OCI-LY7 (cell line): Measurements from ENCODE around the gene GOT1. TPM values are rescaled to one million over a fixed set of nuclear protein-coding genes. Genes with fewer than 3 reads are reported as not detected.

ENCODE experiments used
- BruUV-seq: library from RNA; stranded (reverse); fragments of 400-500 nt; replicated peaks from 2 replicates; lab custom pipeline; 2021; lab: Mats Ljungman, UMichigan
- CTCF ChIA-PET: fragments of 300-600 bp; sonication (Branson Sonifier 250); formaldehyde crosslinking; loops from one replicate; lab custom pipeline; 2022; ENCODE audit warnings: antibody characterized with exemption; ENCODE audit not compliant: unreplicated experiment; lab: Charles Lee
- POLR2A ChIA-PET: fragments of 300-600 bp; sonication (Branson Sonifier 250); formaldehyde crosslinking; loops from one replicate; lab custom pipeline; 2022; ENCODE audit warnings: antibody characterized with exemption; lab: Charles Lee
- DNase-seq: peaks from one replicate; pipeline ENCODE4 v3.0.0-alpha.2; 2015; ENCODE audit warnings: low spot score
- H2AFZ ChIP-seq: fragments of 200-600 bp; sonication (generic), shearing (Covaris generic); 2 replicates; pipeline ENCODE4 v1.6.1; 2014; ENCODE audit warnings: mild to moderate bottlenecking, antibody characterized with exemption, low read length, moderate library complexity
- H3K27ac ChIP-seq: fragments of 200-600 bp; sonication (generic); 2 replicates; pipeline ENCODE4 v1.5.1; 2014; ENCODE audit warnings: mixed run types, low read depth, mild to moderate bottlenecking, moderate library complexity, low read length, inconsistent platforms; ENCODE audit not compliant: poor library complexity, severe bottlenecking
- H3K36me3 ChIP-seq: fragments of 200-600 bp; sonication (generic); 2 replicates; pipeline ENCODE4 v1.6.1; 2014; ENCODE audit warnings: mild to moderate bottlenecking, antibody characterized with exemption, low read length, moderate library complexity, mixed read lengths; ENCODE audit not compliant: insufficient read depth
- H3K4me1 ChIP-seq: fragments of 200-600 bp; sonication (generic); 2 replicates; pipeline ENCODE4 v1.5.1; 2014; ENCODE audit warnings: mild to moderate bottlenecking, low read length; ENCODE audit not compliant: insufficient read depth, poor library complexity, severe bottlenecking
- H3K4me2 ChIP-seq: fragments of 200-600 bp; sonication (generic); 2 replicates; pipeline ENCODE4 v1.6.1; 2014; ENCODE audit warnings: mild to moderate bottlenecking, low read length
- H3K4me3 ChIP-seq: fragments of 200-600 bp; sonication (generic); 2 replicates; pipeline ENCODE4 v1.5.1; 2014; ENCODE audit warnings: mild to moderate bottlenecking, low read depth, low read length; ENCODE audit not compliant: poor library complexity, severe bottlenecking
- H3K79me2 ChIP-seq: fragments of 200-600 bp; sonication (generic); 2 replicates; pipeline ENCODE4 v1.6.1; 2016; ENCODE audit warnings: low read depth, mild to moderate bottlenecking, low read length, moderate library complexity, mixed read lengths; ENCODE audit not compliant: insufficient read depth
- H3K9me2 ChIP-seq: fragments of 200-600 bp; sonication (generic); 2 replicates; pipeline ENCODE4 v1.6.1; 2016; ENCODE audit warnings: mild to moderate bottlenecking, low read length, mixed read lengths; ENCODE audit not compliant: insufficient read depth
- H3K9me3 ChIP-seq: fragments of 200-600 bp; sonication (generic); 2 replicates; pipeline ENCODE4 v1.6.1; 2014; ENCODE audit warnings: mild to moderate bottlenecking, mixed run types, low read length, mixed read lengths
- H4K20me1 ChIP-seq: fragments of 200-600 bp; sonication (generic); 2 replicates; pipeline ENCODE4 v1.6.1; 2014; ENCODE audit warnings: mild to moderate bottlenecking, antibody characterized with exemption, low read length, moderate library complexity, mixed read lengths; ENCODE audit not compliant: insufficient read depth
- EZH2phosphoT487 ChIP-seq: fragments of 200-600 bp; sonication (generic); IDR thresholded peaks from 2 replicates; pipeline ENCODE4 v1.6.1; 2018; ENCODE audit warnings: low read depth, borderline replicate concordance, mild to moderate bottlenecking, mixed run types, antibody characterized with exemption, low read length, moderate library complexity, mixed read lengths
- intact Hi-C: fragments of 100-400 bp; cut with micrococcal nuclease; formaldehyde crosslinking; loops from one replicate; pipeline ENCODE4 v1.10.0; 2022; ENCODE audit not compliant: unreplicated experiment
- total RNA-seq, 2 experiments: library from RNA; depleted of rRNA in 1 of 2; stranded (reverse); fragments of >200 nt in 1 of 2; shearing (Covaris generic) in 1 of 2; gene quantifications; 2 replicates each; pipeline ENCODE4 v1.2.3, GENCODE V29; 2014 to 2022
- TF ChIP-seq, protein P1 (sequence below): fragments of 200-600 bp; sonication (generic); conservative IDR thresholded peaks from 2 replicates; pipeline ENCODE4 v1.5.1; 2014; ENCODE audit warnings: mild to moderate bottlenecking, antibody characterized with exemption, low read length, moderate library complexity, mixed read lengths

GOT1 gene
- total RNA-seq, 2 experiments from 2014 or later: 26.4 to 50.4 TPM

DNA sequence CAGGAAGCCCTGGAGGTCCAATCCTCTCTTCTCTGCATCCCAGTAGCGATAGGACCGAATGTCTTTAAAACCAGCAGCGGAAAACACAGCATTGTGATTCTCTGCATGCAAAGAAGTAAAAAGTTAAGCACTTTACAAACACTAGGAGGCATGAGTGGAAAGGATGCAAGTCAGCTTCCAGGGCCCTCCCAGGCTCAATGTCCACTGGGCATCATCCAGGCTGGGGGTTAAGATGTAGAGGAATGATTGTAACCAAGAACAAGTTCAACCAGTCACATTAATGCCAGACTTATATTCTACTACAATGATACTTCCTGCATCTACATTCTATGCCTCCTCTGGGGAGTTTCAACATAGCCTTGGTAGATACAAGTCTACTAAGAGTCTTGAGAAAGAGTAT is 24.3 kb downstream of the GOT1 start:
- ChIA-PET POLR2A (no interaction called here), CTCF (no interaction called here)
- TF ChIP-seq, protein P1, sequence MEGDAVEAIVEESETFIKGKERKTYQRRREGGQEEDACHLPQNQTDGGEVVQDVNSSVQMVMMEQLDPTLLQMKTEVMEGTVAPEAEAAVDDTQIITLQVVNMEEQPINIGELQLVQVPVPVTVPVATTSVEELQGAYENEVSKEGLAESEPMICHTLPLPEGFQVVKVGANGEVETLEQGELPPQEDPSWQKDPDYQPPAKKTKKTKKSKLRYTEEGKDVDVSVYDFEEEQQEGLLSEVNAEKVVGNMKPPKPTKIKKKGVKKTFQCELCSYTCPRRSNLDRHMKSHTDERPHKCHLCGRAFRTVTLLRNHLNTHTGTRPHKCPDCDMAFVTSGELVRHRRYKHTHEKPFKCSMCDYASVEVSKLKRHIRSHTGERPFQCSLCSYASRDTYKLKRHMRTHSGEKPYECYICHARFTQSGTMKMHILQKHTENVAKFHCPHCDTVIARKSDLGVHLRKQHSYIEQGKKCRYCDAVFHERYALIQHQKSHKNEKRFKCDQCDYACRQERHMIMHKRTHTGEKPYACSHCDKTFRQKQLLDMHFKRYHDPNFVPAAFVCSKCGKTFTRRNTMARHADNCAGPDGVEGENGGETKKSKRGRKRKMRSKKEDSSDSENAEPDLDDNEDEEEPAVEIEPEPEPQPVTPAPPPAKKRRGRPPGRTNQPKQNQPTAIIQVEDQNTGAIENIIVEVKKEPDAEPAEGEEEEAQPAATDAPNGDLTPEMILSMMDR: no peak
- no peak for TF ChIP-seq EZH2phosphoT487
- Histone ChIP-seq H3K27ac (no peak overlapping the region), H3K79me2 (no peaks in the 10 kb centered on the region), H3K4me1 (no peaks in the 10 kb centered on the region), H4K20me1 (no peaks in the 10 kb centered on the region), H3K4me2 (no peak overlapping the region), H3K36me3 (peaks cover 70% of the 10 kb centered on the region), H3K9me3 (no peaks in the 10 kb centered on the region), H2AFZ (no peak overlapping the region), H3K4me3 (no peak overlapping the region), H3K9me2 (no peaks in the 10 kb centered on the region)
- intact Hi-C loops: no loop called here
- no TSS peak for BruUV-seq
- no peak for DNase-seq

GRCh38 chr10:99403674-99404073 is 26.8 kb downstream of the GOT1 start:
- Histone ChIP-seq H3K27ac (no peak overlapping the region), H3K4me3 (no peak overlapping the region), H4K20me1 (no peaks in the 10 kb centered on the region), H3K9me2 (no peaks in the 10 kb centered on the region), H3K4me2 (no peak overlapping the region), H3K36me3 (peaks cover 73% of the 10 kb centered on the region), H2AFZ (no peak overlapping the region), H3K79me2 (no peaks in the 10 kb centered on the region), H3K9me3 (no peaks in the 10 kb centered on the region), H3K4me1 (no peaks in the 10 kb centered on the region)
- ChIA-PET CTCF (no interaction called here), POLR2A (no interaction called here)
- intact Hi-C loops: no loop called here
- no TSS peak for BruUV-seq
- no peak for DNase-seq
- no peak for TF ChIP-seq EZH2phosphoT487
- TF ChIP-seq, protein P1: no peak

DNA sequence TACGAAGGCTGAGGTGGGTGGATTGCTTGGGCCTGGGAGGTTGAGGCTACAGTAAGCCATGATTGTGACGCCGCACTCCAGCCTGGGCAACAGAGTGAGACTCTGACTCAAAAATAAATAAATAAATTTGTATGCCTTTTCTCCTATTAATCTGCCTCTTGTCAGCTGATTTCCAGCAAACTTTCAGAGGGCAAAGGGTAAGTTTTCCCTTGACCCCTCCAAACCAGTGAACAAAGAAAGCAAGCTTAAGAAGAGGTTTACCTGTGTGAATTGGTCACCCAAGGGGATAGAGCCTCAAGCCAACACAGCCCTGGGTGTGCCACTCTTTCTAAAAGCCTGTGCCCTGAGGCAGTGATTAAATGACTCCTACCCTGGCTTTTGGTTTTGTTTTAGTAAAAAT is 30.8 kb downstream of the GOT1 start:
- ChIA-PET POLR2A (interaction anchor here (0.6 kb wide), 1 partner anchor 260 kb away, joined by 3 read pairs; no protein-coding TSS in a partner anchor), CTCF (no interaction called here)
- TF ChIP-seq EZH2phosphoT487: no peak
- TF ChIP-seq, protein P1: no peak
- no peak for DNase-seq
- Histone ChIP-seq H3K27ac (no peak overlapping the region), H3K4me3 (no peak overlapping the region), H3K79me2 (no peaks in the 10 kb centered on the region), H3K36me3 (peaks cover 70% of the 10 kb centered on the region), H3K4me1 (no peaks in the 10 kb centered on the region), H3K9me3 (no peaks in the 10 kb centered on the region), H3K9me2 (no peaks in the 10 kb centered on the region), H3K4me2 (no peak overlapping the region), H2AFZ (no peak overlapping the region), H4K20me1 (no peaks in the 10 kb centered on the region)
- no TSS peak for BruUV-seq
- intact Hi-C loops: loop anchor here (10.0 kb wide), 1 partner anchor 315 kb away; no protein-coding TSS in a partner anchor
